HAP-1 (cell line): ENCODE results near the gene YWHAH.

Experiments used
- DNase-seq, 2 experiments: peaks; one replicate each; pipeline ENCODE4 v3.0.0-alpha.2; 2016 to 2020; ENCODE audit warnings: low spot score in 2 of 2
- H3K27me3 ChIP-seq: fragments of 250-450 bp; sonication (Bioruptor Pico); 2 replicates; pipeline ENCODE4 v1.5.1; 2020; ENCODE audit warnings: low read depth, mild to moderate bottlenecking, moderate library complexity
- H3K36me3 ChIP-seq: fragments of 250-450 bp; sonication (Bioruptor Pico); replicated peaks from 2 replicates; pipeline ENCODE4 v1.5.1; 2020; ENCODE audit warnings: mild to moderate bottlenecking
- H3K4me1 ChIP-seq: fragments of 250-450 bp; sonication (Bioruptor Pico); 2 replicates; pipeline ENCODE4 v1.5.1; 2020; ENCODE audit warnings: mild to moderate bottlenecking
- H3K4me3 ChIP-seq: fragments of 250-450 bp; sonication (Bioruptor Pico); 2 replicates; pipeline ENCODE4 v1.5.1; 2020; ENCODE audit warnings: mild to moderate bottlenecking, moderate library complexity
- H3K9me3 ChIP-seq: fragments of 250-450 bp; sonication (Bioruptor Pico); 2 replicates; pipeline ENCODE4 v1.5.1; 2020; ENCODE audit warnings: mild to moderate bottlenecking, moderate library complexity
- in situ Hi-C: fragments of 300-500 bp; cut with MboI; formaldehyde crosslinking; loops from 3 replicates; pipeline ENCODE4 v1.14.3; 2020; ENCODE audit warnings: low sequenced_read_pairs, inconsistent platforms, mixed read lengths

The YWHAH gene

GRCh38 chr22:31943978-31944699 lies at the start of gene YWHAH:
Gene YWHAH, plus strand, starts transcription at chr22:31944535. Its CDS starts 199 bp downstream, at chr22:31944734.
- Histone ChIP-seq H3K4me1 (peaks cover 11% of the 10 kb centered on the region), H3K27me3 (no peaks in the 10 kb centered on the region), H3K9me3 (no peaks in the 10 kb centered on the region), H3K4me3 (peak within 1 kb of the TSS; percentile 79), H3K36me3 (peaks cover 26% of the 10 kb centered on the region)
- in situ Hi-C loops: loop anchor here (10.0 kb wide), 1 partner anchor 189 kb away; the partner anchor contains the start of genes DEPDC5 and PRR14L
- DNase-seq: peak; percentile 92 to 97

GRCh38 chr22:31895411-31896123 lies 48.8 kb upstream of the YWHAH start:
- no peaks in the 10 kb centered on the region for H3K9me3 ChIP-seq
- in situ Hi-C loops: no loop called here
- DNase-seq: no peak
- peaks cover 3% of the 10 kb centered on the region; the same call in 1 of the 2 replicates for H3K36me3 ChIP-seq
- H3K4me3 ChIP-seq: no peak overlapping the region
- no peaks in the 10 kb centered on the region for H3K4me1 ChIP-seq
- H3K27me3 ChIP-seq: no peaks in the 10 kb centered on the region

- Histone ChIP-seq H3K36me3 (peaks cover 3% of the 10 kb centered on the region; the same call in 1 of the 2 replicates), H3K4me1 (no peaks in the 10 kb centered on the region), H3K9me3 (no peaks in the 10 kb centered on the region), H3K27me3 (no peaks in the 10 kb centered on the region), H3K4me3 (no peak overlapping the region)
- in situ Hi-C loops: no loop called here
- no peak for DNase-seq
Measured at GRCh38 chr22:31896472-31896871, 47.9 kb upstream of the YWHAH start.

GRCh38 chr22:31897842-31898805 lies 46.2 kb upstream of the YWHAH start:
- no peaks in the 10 kb centered on the region for H3K9me3 ChIP-seq
- H3K4me1 ChIP-seq: no peaks in the 10 kb centered on the region
- H3K27me3 ChIP-seq: no peaks in the 10 kb centered on the region
- H3K4me3 ChIP-seq: no peak overlapping the region
- in situ Hi-C loops: no loop called here
- DNase-seq: no peak
- peaks cover 3% of the 10 kb centered on the region; the same call in 1 of the 2 replicates for H3K36me3 ChIP-seq

- H3K36me3 ChIP-seq: peaks cover 2% of the 10 kb centered on the region; the same call in 1 of the 2 replicates
- no peaks in the 10 kb centered on the region for H3K4me1 ChIP-seq
- in situ Hi-C loops: no loop called here
- no peak for DNase-seq
- H3K27me3 ChIP-seq: no peaks in the 10 kb centered on the region
- H3K4me3 ChIP-seq: no peak overlapping the region
- no peaks in the 10 kb centered on the region for H3K9me3 ChIP-seq
Measured at GRCh38 chr22:31898926-31899325, 45.4 kb upstream of the YWHAH start.

- no peaks in the 10 kb centered on the region; the same call in 1 of the 2 replicates for H3K36me3 ChIP-seq
- no peak for DNase-seq
- no peaks in the 10 kb centered on the region for H3K4me1 ChIP-seq
- in situ Hi-C loops: no loop called here
- no peaks in the 10 kb centered on the region for H3K27me3 ChIP-seq
- no peak overlapping the region for H3K4me3 ChIP-seq
- no peaks in the 10 kb centered on the region for H3K9me3 ChIP-seq
Measured at GRCh38 chr22:31899669-31900068, 44.7 kb upstream of the YWHAH start.

GRCh38 chr22:31901388-31902137 lies 42.8 kb upstream of the YWHAH start:
- H3K4me3 ChIP-seq: no peak overlapping the region
- no peaks in the 10 kb centered on the region for H3K27me3 ChIP-seq
- in situ Hi-C loops: no loop called here
- peaks cover 3% of the 10 kb centered on the region; the same call in 1 of the 2 replicates for H3K36me3 ChIP-seq
- no peak for DNase-seq
- H3K4me1 ChIP-seq: no peaks in the 10 kb centered on the region
- no peaks in the 10 kb centered on the region for H3K9me3 ChIP-seq

- H3K4me1 ChIP-seq: no peaks in the 10 kb centered on the region
- peaks cover 3% of the 10 kb centered on the region; the same call in 1 of the 2 replicates for H3K36me3 ChIP-seq
- H3K4me3 ChIP-seq: no peak overlapping the region
- H3K27me3 ChIP-seq: no peaks in the 10 kb centered on the region
- in situ Hi-C loops: no loop called here
- DNase-seq: no peak
- no peaks in the 10 kb centered on the region for H3K9me3 ChIP-seq
Measured at GRCh38 chr22:31904651-31905050, 39.7 kb upstream of the YWHAH start.

- DNase-seq: no peak
- H3K36me3 ChIP-seq: peaks cover 3% of the 10 kb centered on the region; the same call in 1 of the 2 replicates
- no peaks in the 10 kb centered on the region for H3K9me3 ChIP-seq
- no peaks in the 10 kb centered on the region for H3K27me3 ChIP-seq
- H3K4me1 ChIP-seq: no peaks in the 10 kb centered on the region
- H3K4me3 ChIP-seq: no peak overlapping the region
- in situ Hi-C loops: no loop called here
Measured at GRCh38 chr22:31905356-31905755, 39.0 kb upstream of the YWHAH start.

- Histone ChIP-seq H3K27me3 (no peaks in the 10 kb centered on the region), H3K4me1 (no peaks in the 10 kb centered on the region), H3K4me3 (no peak overlapping the region), H3K9me3 (no peaks in the 10 kb centered on the region), H3K36me3 (peaks cover 3% of the 10 kb centered on the region; the same call in 1 of the 2 replicates)
- no peak for DNase-seq
- in situ Hi-C loops: no loop called here
Measured at GRCh38 chr22:31906086-31906485, 38.2 kb upstream of the YWHAH start.

- peaks cover 3% of the 10 kb centered on the region; the same call in 1 of the 2 replicates for H3K36me3 ChIP-seq
- no peak for DNase-seq
- no peak overlapping the region for H3K4me3 ChIP-seq
- in situ Hi-C loops: no loop called here
- H3K27me3 ChIP-seq: no peaks in the 10 kb centered on the region
- no peaks in the 10 kb centered on the region for H3K4me1 ChIP-seq
- no peaks in the 10 kb centered on the region for H3K9me3 ChIP-seq
Measured at GRCh38 chr22:31906569-31906968, 37.8 kb upstream of the YWHAH start.

GRCh38 chr22:31909977-31910376 lies 34.4 kb upstream of the YWHAH start:
- Histone ChIP-seq H3K4me1 (no peaks in the 10 kb centered on the region), H3K4me3 (no peak overlapping the region), H3K27me3 (no peaks in the 10 kb centered on the region), H3K9me3 (no peaks in the 10 kb centered on the region), H3K36me3 (0 out of 2 replicates have a peak, but pooled peaks cover 3% of the 10 kb centered on the region)
- in situ Hi-C loops: no loop called here
- DNase-seq: no peak
